Sigmoid colon (tissue), 7 donors: ENCODE results near the gene PSMB5. TPM values are rescaled to one million over a fixed set of nuclear protein-coding genes. Genes with fewer than 3 reads are reported as not detected.

Experiments
- DNase-seq: peaks from one replicate; pipeline ENCODE4 v3.0.0-alpha.2; 2019
- H3K27ac ChIP-seq, 4 donors: fragments of 200-600 bp; sonication (generic); one replicate each; pipeline ENCODE4 v1.5.1; 2016 to 2019; ENCODE audit warnings: mild to moderate bottlenecking in 1 of 4
- H3K27me3 ChIP-seq, 3 donors: fragments of 200-600 bp; sonication (generic); one replicate each; pipeline ENCODE4 v1.5.1; 2019; ENCODE audit warnings: mild to moderate bottlenecking in 1 of 3
- H3K36me3 ChIP-seq, 4 donors: fragments of 200-600 bp; sonication (generic); one replicate each; pipeline ENCODE4 v1.5.1; 2016 to 2019
- H3K4me1 ChIP-seq, 4 donors: fragments of 200-600 bp; sonication (generic); one replicate each; pipeline ENCODE4 v1.5.1; 2017 to 2019
- H3K4me3 ChIP-seq, 4 donors: fragments of 200-600 bp; sonication (generic); one replicate each; pipeline ENCODE4 v1.5.1; 2017 to 2019; ENCODE audit warnings: mild to moderate bottlenecking in 2 of 4, moderate library complexity in 1 of 4
- H3K9me3 ChIP-seq, 4 donors: fragments of 200-600 bp in 3 of 4; sonication (generic) in 3 of 4; one replicate each; pipeline versions ENCODE4 v1.5.1 to v1.6.1; 2013 to 2019
- EP300 ChIP-seq, 4 donors: sonication (generic); formaldehyde crosslinking; IDR thresholded peaks; one replicate each; pipeline ENCODE4 v1.6.1; 2017; ENCODE audit warnings: antibody characterized with exemption in 4 of 4
- POLR2A ChIP-seq, 2 donors: fragments of 450-650 bp; IDR thresholded peaks; one replicate each; pipeline ENCODE4 v1.6.1; 2016; ENCODE audit warnings: antibody characterized with exemption in 2 of 2, mild to moderate bottlenecking in 2 of 2, moderate library complexity in 2 of 2
- POLR2AphosphoS5 ChIP-seq, 4 donors: sonication (generic); formaldehyde crosslinking; IDR thresholded peaks; one replicate each; pipeline ENCODE4 v1.6.1; 2017; ENCODE audit warnings: antibody characterized with exemption in 4 of 4
- WGBS, 2 donors: extraction: QIAGEN DNeasy Blood & Tissue Kit; methylation state at CpG; one replicate each; pipeline ENCODE4 v1.1.7; 2013; 5-methylcytosine and 5-hydroxymethylcytosine counted together
- intact Hi-C: fragments of 100-400 bp; cut with DNase I; formaldehyde crosslinking; loops from one replicate; pipeline ENCODE4 v1.15.1; 2023
- polyA plus RNA-seq, 3 donors: library from polyadenylated mRNA; stranded (reverse); fragments of 200-250 nt; gene quantifications; one replicate each; pipeline ENCODE4 v1.2.3, GENCODE V29; 2013
- total RNA-seq, 4 donors: library from RNA; depleted of rRNA; stranded (reverse); fragments of >200 nt; gene quantifications; one replicate each; pipeline ENCODE4 v1.1.0, GENCODE V29; 2016
- TF ChIP-seq, protein P1 (sequence below), 4 experiments: fragments of 450-650 bp in 3 of 4; fragments of 200-600 bp in 1 of 4; IDR thresholded peaks; one replicate each; pipeline ENCODE4 v1.5.1; 2016 to 2019; ENCODE audit warnings: antibody characterized with exemption in 4 of 4, mild to moderate bottlenecking in 3 of 4, moderate library complexity in 2 of 4
- donor health status: healthy with polysubstance abuse.
- donor health status: Bipolar disorder and iron deficiency.
- donor health status: healthy.

Gene PSMB5
- total and polyA plus RNA-seq, 7 donors, result 113 to 179 (median 141) TPM

DNA sequence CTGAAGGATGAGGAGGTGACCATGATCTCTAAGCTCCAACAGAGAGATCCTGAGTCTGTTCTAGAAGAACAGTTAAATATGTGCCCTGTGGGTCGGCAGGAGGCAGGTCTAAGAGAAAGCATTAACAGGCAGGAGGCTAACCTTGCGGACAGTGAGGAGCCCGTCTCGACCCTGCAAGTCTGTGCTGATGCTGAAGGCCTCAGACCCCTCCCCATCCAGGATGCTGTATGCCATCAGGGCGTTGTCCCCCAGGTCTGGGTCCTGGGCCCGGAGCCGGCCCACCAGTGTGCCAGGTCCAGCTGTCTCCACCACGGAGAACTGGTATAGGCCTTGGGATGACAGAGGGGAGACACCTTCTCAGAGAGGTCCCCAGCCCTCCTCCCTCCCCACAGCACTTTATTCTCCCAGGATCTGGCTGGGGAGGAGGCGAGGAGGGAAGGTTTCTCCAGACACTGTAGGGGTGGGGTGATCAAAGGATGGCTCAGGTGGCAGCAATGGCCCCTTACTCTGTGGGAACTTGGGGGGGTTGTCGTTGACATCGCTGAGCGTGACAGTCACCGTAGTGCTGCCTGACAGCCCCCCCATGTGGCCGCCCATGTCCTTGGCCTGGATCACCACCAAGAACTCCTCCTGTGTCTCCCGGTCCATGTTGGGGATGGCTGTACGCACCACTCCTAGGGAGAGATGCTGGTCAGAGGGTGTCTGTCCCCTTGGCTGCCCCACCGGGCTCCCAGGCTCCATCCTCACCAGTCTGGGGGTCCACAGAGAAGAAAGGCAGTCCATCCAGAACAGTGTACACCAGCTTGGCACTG is 19.5 kb upstream of the PSMB5 start:
- H3K27ac ChIP-seq, result no peak overlapping the region
- H3K4me3 ChIP-seq, result no peak overlapping the region
- DNase-seq, result no peak
- TF ChIP-seq POLR2A (IDR thresholded peaks at IDR 0.05) (no peak), POLR2AphosphoS5 (IDR thresholded peaks at IDR 0.05) (no peak), EP300 (IDR thresholded peaks at IDR 0.05) (no peak)
- TF ChIP-seq, protein P1, sequence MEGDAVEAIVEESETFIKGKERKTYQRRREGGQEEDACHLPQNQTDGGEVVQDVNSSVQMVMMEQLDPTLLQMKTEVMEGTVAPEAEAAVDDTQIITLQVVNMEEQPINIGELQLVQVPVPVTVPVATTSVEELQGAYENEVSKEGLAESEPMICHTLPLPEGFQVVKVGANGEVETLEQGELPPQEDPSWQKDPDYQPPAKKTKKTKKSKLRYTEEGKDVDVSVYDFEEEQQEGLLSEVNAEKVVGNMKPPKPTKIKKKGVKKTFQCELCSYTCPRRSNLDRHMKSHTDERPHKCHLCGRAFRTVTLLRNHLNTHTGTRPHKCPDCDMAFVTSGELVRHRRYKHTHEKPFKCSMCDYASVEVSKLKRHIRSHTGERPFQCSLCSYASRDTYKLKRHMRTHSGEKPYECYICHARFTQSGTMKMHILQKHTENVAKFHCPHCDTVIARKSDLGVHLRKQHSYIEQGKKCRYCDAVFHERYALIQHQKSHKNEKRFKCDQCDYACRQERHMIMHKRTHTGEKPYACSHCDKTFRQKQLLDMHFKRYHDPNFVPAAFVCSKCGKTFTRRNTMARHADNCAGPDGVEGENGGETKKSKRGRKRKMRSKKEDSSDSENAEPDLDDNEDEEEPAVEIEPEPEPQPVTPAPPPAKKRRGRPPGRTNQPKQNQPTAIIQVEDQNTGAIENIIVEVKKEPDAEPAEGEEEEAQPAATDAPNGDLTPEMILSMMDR (IDR thresholded peaks at IDR 0.05), result no peak
- no peaks in the 10 kb centered on the region for H3K9me3 ChIP-seq
- intact Hi-C loops, result no loop called here
- H3K36me3 ChIP-seq, result peaks cover 5 to 10% (median 8%) of the 10 kb centered on the region in 4 donors
- no peaks in the 10 kb centered on the region for H3K27me3 ChIP-seq
- H3K4me1 ChIP-seq, result peaks cover 0 to 27% (median 20%) of the 10 kb centered on the region in 4 donors
- WGBS, 2 donors, result 84 to 85% methylated on average over 17 of the region's 17 CpGs

DNA sequence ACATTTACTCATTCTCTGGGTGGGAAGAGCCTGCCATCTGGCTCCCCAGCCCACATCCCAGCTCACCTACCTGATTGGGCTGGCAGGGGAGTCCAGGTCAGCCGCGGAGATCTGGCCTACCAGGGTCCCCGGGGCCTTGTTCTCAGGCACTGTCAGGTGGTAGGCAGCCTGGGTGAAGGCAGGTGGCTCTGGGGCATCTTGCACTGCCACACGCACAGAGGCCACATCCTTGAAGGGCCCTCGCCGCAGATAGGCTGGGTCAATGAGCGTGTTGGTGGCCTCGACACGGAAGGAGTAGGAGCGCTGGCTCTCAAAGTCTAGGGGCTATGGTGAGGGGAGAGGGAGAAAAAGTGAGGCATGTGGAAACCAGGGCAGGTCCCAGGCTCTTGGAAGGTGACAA is 18.7 kb upstream of the PSMB5 start:
- no peak overlapping the region for H3K4me3 ChIP-seq
- intact Hi-C loops, result no loop called here
- peaks cover 0 to 2% (median under 1%) of the 10 kb centered on the region in 4 donors for H3K36me3 ChIP-seq
- H3K4me1 ChIP-seq, result peaks cover 0 to 27% (median 20%) of the 10 kb centered on the region in 4 donors
- 96 to 97% methylated on average over 10 of the region's 10 CpGs for WGBS, 2 donors
- no peak for DNase-seq
- H3K27me3 ChIP-seq, result no peaks in the 10 kb centered on the region
- H3K9me3 ChIP-seq, result no peaks in the 10 kb centered on the region
- H3K27ac ChIP-seq, result no peak overlapping the region
- TF ChIP-seq POLR2A (IDR thresholded peaks at IDR 0.05), result no peak
- TF ChIP-seq EP300 (IDR thresholded peaks at IDR 0.05), result no peak
- TF ChIP-seq, protein P1 (IDR thresholded peaks at IDR 0.05), result no peak
- no peak for TF ChIP-seq POLR2AphosphoS5 (IDR thresholded peaks at IDR 0.05)

DNA sequence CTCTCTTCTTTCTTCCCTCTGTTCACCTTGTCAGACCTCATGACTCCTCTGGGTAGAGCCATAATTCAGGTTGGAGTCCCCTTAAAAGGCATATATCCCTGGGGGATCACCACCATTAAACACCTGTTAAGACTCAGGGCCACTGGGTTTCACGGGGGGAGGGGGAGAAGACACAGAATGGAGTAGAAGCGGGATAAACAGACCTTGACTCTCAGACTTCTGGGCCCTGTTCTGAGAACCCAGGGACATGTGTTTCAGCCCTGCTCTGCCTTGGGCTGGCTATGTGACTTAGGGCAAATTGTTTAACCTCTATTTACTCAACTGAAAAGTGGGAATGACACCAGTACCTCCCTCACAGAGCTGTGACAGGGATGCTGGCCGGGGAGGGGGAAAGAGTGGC is 18.0 kb upstream of the PSMB5 start:
- Histone ChIP-seq H3K9me3 (no peaks in the 10 kb centered on the region), H3K4me1 (peaks cover 0 to 24% (median 20%) of the 10 kb centered on the region in 4 donors), H3K4me3 (no peak overlapping the region), H3K27ac (no peak overlapping the region), H3K27me3 (no peaks in the 10 kb centered on the region), H3K36me3 (no peaks in the 10 kb centered on the region)
- intact Hi-C loops, result no loop called here
- WGBS, 2 donors, result 84 to 90% methylated on average over 3 of the region's 3 CpGs
- DNase-seq, result no peak
- TF ChIP-seq POLR2AphosphoS5 (IDR thresholded peaks at IDR 0.05), result no peak
- no peak for TF ChIP-seq POLR2A (IDR thresholded peaks at IDR 0.05)
- no peak for TF ChIP-seq EP300 (IDR thresholded peaks at IDR 0.05)
- TF ChIP-seq, protein P1 (IDR thresholded peaks at IDR 0.05), result no peak

DNA sequence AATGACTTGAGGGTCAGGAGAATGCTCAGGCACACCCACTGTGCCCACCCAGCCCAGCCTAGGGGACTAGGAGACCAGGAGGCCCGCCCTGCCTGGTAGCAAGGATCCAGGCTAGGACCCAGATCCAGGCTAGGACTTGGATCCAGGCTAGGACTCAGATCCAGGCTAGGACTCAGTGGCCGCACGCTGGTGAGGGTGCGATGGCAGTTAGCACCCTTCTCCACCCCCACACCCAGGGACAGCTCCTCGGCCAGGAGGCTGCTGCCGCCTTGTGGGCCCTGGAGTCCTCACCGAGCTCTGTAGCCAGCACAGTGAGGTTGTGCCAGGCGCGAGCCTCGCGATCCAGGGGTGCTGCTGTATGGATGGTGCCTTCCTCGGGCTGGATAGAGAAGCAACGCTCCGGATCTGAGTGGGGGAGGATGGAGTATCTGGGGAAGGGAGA is 17.5 kb upstream of the PSMB5 start:
- DNase-seq, result no peak
- H3K4me1 ChIP-seq, result peaks cover 0 to 21% (median 19%) of the 10 kb centered on the region in 4 donors
- intact Hi-C loops, result no loop called here
- H3K36me3 ChIP-seq, result no peaks in the 10 kb centered on the region
- TF ChIP-seq EP300 (IDR thresholded peaks at IDR 0.05), result no peak
- TF ChIP-seq, protein P1 (IDR thresholded peaks at IDR 0.05), result no peak
- TF ChIP-seq POLR2AphosphoS5 (IDR thresholded peaks at IDR 0.05), result no peak
- no peak for TF ChIP-seq POLR2A (IDR thresholded peaks at IDR 0.05)
- H3K9me3 ChIP-seq, result no peaks in the 10 kb centered on the region
- no peak overlapping the region for H3K27ac ChIP-seq
- no peaks in the 10 kb centered on the region for H3K27me3 ChIP-seq
- 82 to 84% methylated on average over 14 of the region's 14 CpGs for WGBS, 2 donors
- no peak overlapping the region for H3K4me3 ChIP-seq
